IMR-90 (cell line): ENCODE results near the gene VPS37C. TPM values are rescaled to one million over a fixed set of nuclear protein-coding genes. Genes with fewer than 3 reads are reported as not detected.
"Not testable (repeated sequence)": the region's sequence is repeated elsewhere in the genome, so short reads cannot be mapped to it uniquely, and the experiment has no call there.

ENCODE experiments used
- ATAC-seq: fragments of 200-7000 bp; cut with Tn5 transposase; 2 replicates; pipeline ENCODE4 v1.9.1; 2020; ENCODE audit warnings: low read depth, mild to moderate bottlenecking, moderate library complexity
- BruUV-seq: library from RNA; stranded (reverse); fragments of 400-500 nt; replicated peaks from 2 replicates; lab custom pipeline; 2021; lab: Mats Ljungman, UMichigan
- CTCF ChIA-PET: fragments of 300-600 bp; formaldehyde crosslinking; extraction: SDS; loops from one replicate; lab custom pipeline; 2021; ENCODE audit warnings: antibody characterized with exemption; lab: Yijun Ruan, JAX
- POLR2A ChIA-PET: fragments of 300-600 bp; sonication (Branson Sonifier 250); formaldehyde crosslinking; loops from one replicate; lab custom pipeline; 2022; ENCODE audit warnings: antibody characterized with exemption; ENCODE audit not compliant: unreplicated experiment; lab: Charles Lee
- DNase-seq: peaks from one replicate; pipeline ENCODE4 v3.0.0; 2013
- H2AFZ ChIP-seq: replicated peaks from 2 replicates; pipeline ENCODE3; 2013; ENCODE audit warnings: low read length, mild to moderate bottlenecking; ENCODE audit not compliant: poor library complexity
- H2AK5ac ChIP-seq: 2 replicates; pipeline ENCODE4 v1.6.1; 2013; ENCODE audit warnings: low read depth, low read length, inconsistent platforms
- H2AK9ac ChIP-seq: replicated peaks from 2 replicates; pipeline ENCODE3; 2013; ENCODE audit warnings: mild to moderate bottlenecking, low read depth, low read length, moderate library complexity; ENCODE audit not compliant: poor library complexity
- H2BK120ac ChIP-seq: 2 replicates; pipeline ENCODE4 v1.6.1; 2013; ENCODE audit warnings: low read depth, low read length, inconsistent platforms
- H2BK15ac ChIP-seq: 3 replicates; pipeline ENCODE4 v1.6.1; 2013; ENCODE audit warnings: low read depth, low read length, inconsistent platforms
- H2BK20ac ChIP-seq: 2 replicates; pipeline ENCODE4 v1.6.1; 2013; ENCODE audit warnings: low read depth, mild to moderate bottlenecking, inconsistent platforms, low read length, moderate library complexity
- H2BK5ac ChIP-seq: 2 replicates; pipeline ENCODE4 v1.6.1; 2013; ENCODE audit warnings: mild to moderate bottlenecking, low read depth, low read length, inconsistent platforms; ENCODE audit not compliant: poor library complexity, severe bottlenecking
- H3K14ac ChIP-seq: replicated peaks from 2 replicates; pipeline ENCODE4 v1.6.1; 2013; ENCODE audit warnings: low read depth, low read length, inconsistent platforms
- H3K18ac ChIP-seq: 2 replicates; pipeline ENCODE4 v1.6.1; 2013; ENCODE audit warnings: low read depth, low read length, control low read depth
- H3K23ac ChIP-seq: 2 replicates; pipeline ENCODE4 v1.6.1; 2013; ENCODE audit warnings: low read depth, low read length, inconsistent platforms
- H3K27ac ChIP-seq: 2 replicates; pipeline ENCODE4 v1.5.1; 2013; ENCODE audit warnings: mild to moderate bottlenecking, control low read depth, low read length; ENCODE audit not compliant: insufficient read depth
- H3K27me3 ChIP-seq: 2 replicates; pipeline ENCODE4 v1.6.1; 2013; ENCODE audit warnings: low read length; ENCODE audit not compliant: control insufficient read depth, insufficient read depth
- H3K36me3 ChIP-seq: 2 replicates; pipeline ENCODE4 v1.6.1; 2013; ENCODE audit warnings: low read length, mixed read lengths; ENCODE audit not compliant: control insufficient read depth, insufficient read depth
- H3K4ac ChIP-seq: 2 replicates; pipeline ENCODE4 v1.6.1; 2013; ENCODE audit warnings: low read depth, low read length, inconsistent platforms
- H3K4me1 ChIP-seq: 2 replicates; pipeline ENCODE4 v1.6.1; 2013; ENCODE audit warnings: low read length, mixed read lengths; ENCODE audit not compliant: control insufficient read depth, insufficient read depth
- H3K4me2 ChIP-seq: 2 replicates; pipeline ENCODE4 v1.6.1; 2013; ENCODE audit warnings: low read depth, mild to moderate bottlenecking, control low read depth, low read length, moderate library complexity
- H3K4me3 ChIP-seq: 2 replicates; pipeline ENCODE4 v1.5.1; 2013; ENCODE audit warnings: low read depth, mild to moderate bottlenecking, control low read depth, low read length, moderate library complexity; ENCODE audit not compliant: insufficient read depth
- H3K56ac ChIP-seq: 2 replicates; pipeline ENCODE4 v1.6.1; 2013; ENCODE audit warnings: low read length, inconsistent platforms; ENCODE audit not compliant: insufficient read depth; ENCODE audit errors: extremely low read depth
- H3K79me1 ChIP-seq, 2 experiments: 2 replicates each; pipeline ENCODE4 v1.6.1; 2013; ENCODE audit warnings: low read length in 2 of 2, inconsistent platforms in 1 of 2, low read depth in 1 of 2
- H3K9ac ChIP-seq: 2 replicates; pipeline ENCODE4 v1.6.1; 2013; ENCODE audit warnings: low read depth, low read length, control low read depth
- H3K9me1 ChIP-seq: 2 replicates; pipeline ENCODE4 v1.6.1; 2013; ENCODE audit warnings: low read length, inconsistent platforms; ENCODE audit not compliant: insufficient read depth
- H3K9me3 ChIP-seq: 2 replicates; pipeline ENCODE4 v1.6.1; 2013; ENCODE audit warnings: low read length; ENCODE audit not compliant: control insufficient read depth, insufficient read depth
- H4K20me1 ChIP-seq: 2 replicates; pipeline ENCODE4 v1.6.1; 2013; ENCODE audit warnings: low read length, inconsistent platforms; ENCODE audit not compliant: insufficient read depth
- H4K5ac ChIP-seq: 2 replicates; pipeline ENCODE4 v1.6.1; 2013; ENCODE audit warnings: mild to moderate bottlenecking, low read depth, low read length, control low read depth
- H4K8ac ChIP-seq, 2 experiments: 2 replicates each; pipeline ENCODE4 v1.6.1; 2013; ENCODE audit warnings: low read depth in 2 of 2, low read length in 2 of 2, control low read depth in 1 of 2, inconsistent platforms in 1 of 2
- H4K91ac ChIP-seq: 2 replicates; pipeline ENCODE4 v1.6.1; 2013; ENCODE audit warnings: low read depth, low read length, inconsistent platforms; ENCODE audit not compliant: insufficient read depth
- BHLHE40 ChIP-seq: fragments of 150-350 bp; IDR thresholded peaks from 2 replicates; pipeline ENCODE4 v1.6.1; 2016; ENCODE audit warnings: mild to moderate bottlenecking, low read depth, low read length
- MAFK ChIP-seq: IDR thresholded peaks from 2 replicates; pipeline ENCODE4 v1.6.1; 2012; ENCODE audit warnings: low read depth, low read length, improper control_type of control experiment
- NFE2L2 ChIP-seq: fragments of 150-350 bp; IDR thresholded peaks from 2 replicates; pipeline ENCODE4 v1.6.1; 2016; ENCODE audit warnings: low read depth, mild to moderate bottlenecking, low read length
- POLR2A ChIP-seq: IDR thresholded peaks from 2 replicates; pipeline ENCODE4 v1.6.1; 2012; ENCODE audit warnings: mild to moderate bottlenecking, low read depth, low read length
- RAD21 ChIP-seq: IDR thresholded peaks from 2 replicates; pipeline ENCODE4 v1.6.1; 2012; ENCODE audit warnings: low read length, improper control_type of control experiment
- RCOR1 ChIP-seq: IDR thresholded peaks from 2 replicates; pipeline ENCODE4 v1.6.1; 2012; ENCODE audit warnings: mild to moderate bottlenecking, low read length, improper control_type of control experiment; ENCODE audit not compliant: insufficient replicate concordance
- WGBS, 2 experiments: methylation state at CpG; one replicate each; pipeline versions ENCODE4 v1.1.5 to v1.1.7; 2013; ENCODE audit warnings: missing lambda C conversion rate in 2 of 2; ENCODE audit not compliant: insufficient read length in 1 of 2; ENCODE audit errors: extremely low coverage in 2 of 2; 5-methylcytosine and 5-hydroxymethylcytosine counted together
- dilution Hi-C: fragments of 300-500 bp; cut with HindIII; formaldehyde crosslinking; loops from one replicate; pipeline ENCODE4 v1.14.3; 2018; ENCODE audit warnings: low sequenced_read_pairs; ENCODE audit not compliant: unreplicated experiment
- in situ Hi-C: fragments of 300-500 bp; cut with MboI; formaldehyde crosslinking; loops from 3 replicates; pipeline ENCODE4 v1.14.3; 2019; ENCODE audit warnings: low sequenced_read_pairs, inconsistent platforms, mixed read lengths
- intact Hi-C: fragments of 100-400 bp; cut with micrococcal nuclease; formaldehyde crosslinking; loops from 2 replicates; pipeline ENCODE4 v1.10.0; 2022
- polyA plus RNA-seq, 3 experiments: library from polyadenylated mRNA; depleted of rRNA; stranded (reverse); fragments of >200 nt; gene quantifications; 2 replicates each; pipeline ENCODE4 v1.2.3, GENCODE V29; 2012; ENCODE audit warnings: low replicate concordance in 1 of 3
- total RNA-seq: library from RNA; depleted of rRNA; stranded (reverse); fragments of >200 nt; gene quantifications from 2 replicates; pipeline ENCODE4 v1.2.3, GENCODE V29; 2012
- TF ChIP-seq, protein P1 (sequence below): fragments of 150-350 bp; IDR thresholded peaks from 2 replicates; pipeline ENCODE4 v1.6.1; 2017; ENCODE audit warnings: mild to moderate bottlenecking, antibody characterized with exemption, low read length, low read depth

VPS37C gene
- total and polyA plus RNA-seq, 2 of the 4 experiments (the other 2 are of a cell fraction): 3.2 to 13.2 TPM

GRCh38 chr11:61095021-61095420, 66.2 kb downstream of the VPS37C start:
- H3K27me3 ChIP-seq: peaks cover 8% of the 10 kb centered on the region
- ATAC-seq (no peak), DNase-seq (no peak)
- no peaks in the 10 kb centered on the region for H3K36me3 ChIP-seq
- in situ Hi-C loops (no loop called here), intact Hi-C loops (no loop called here), dilution Hi-C loops (no loop called here)
- CTCF ChIA-PET: no interaction called here
- H4K91ac ChIP-seq: no peak overlapping the region
- no peak overlapping the region for H3K18ac ChIP-seq
- no peak overlapping the region for H3K4me3 ChIP-seq
- no peak overlapping the region for H3K27ac ChIP-seq
- TF ChIP-seq RCOR1 (no peak), NFE2L2 (no peak), RAD21 (no peak), POLR2A (no peak), BHLHE40 (no peak), MAFK (no peak)
- TF ChIP-seq, protein P1, sequence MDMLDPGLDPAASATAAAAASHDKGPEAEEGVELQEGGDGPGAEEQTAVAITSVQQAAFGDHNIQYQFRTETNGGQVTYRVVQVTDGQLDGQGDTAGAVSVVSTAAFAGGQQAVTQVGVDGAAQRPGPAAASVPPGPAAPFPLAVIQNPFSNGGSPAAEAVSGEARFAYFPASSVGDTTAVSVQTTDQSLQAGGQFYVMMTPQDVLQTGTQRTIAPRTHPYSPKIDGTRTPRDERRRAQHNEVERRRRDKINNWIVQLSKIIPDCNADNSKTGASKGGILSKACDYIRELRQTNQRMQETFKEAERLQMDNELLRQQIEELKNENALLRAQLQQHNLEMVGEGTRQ: no peak
- H2BK120ac ChIP-seq: no peak overlapping the region
- no peak overlapping the region for H3K4ac ChIP-seq
- H2BK20ac ChIP-seq: no peak overlapping the region
- no peak overlapping the region for H2AK9ac ChIP-seq
- H4K5ac ChIP-seq: no peak overlapping the region
- no peaks in the 10 kb centered on the region for H3K9me3 ChIP-seq
- H3K56ac ChIP-seq: no peak overlapping the region
- H3K79me1 ChIP-seq: no peaks in the 10 kb centered on the region
- no peak overlapping the region for H3K23ac ChIP-seq
- no CpG with 5 or more reads among the region's 7 CpGs for WGBS, 2 experiments
- no peak overlapping the region for H3K9ac ChIP-seq
- H4K8ac ChIP-seq: no peak overlapping the region
- POLR2A ChIA-PET: no interaction called here
- no peak overlapping the region for H2AFZ ChIP-seq
- H4K20me1 ChIP-seq: no peaks in the 10 kb centered on the region
- H2BK5ac ChIP-seq: no peak overlapping the region
- H3K4me2 ChIP-seq: no peak overlapping the region
- no peaks in the 10 kb centered on the region for H3K4me1 ChIP-seq
- no peak overlapping the region for H3K14ac ChIP-seq
- H2AK5ac ChIP-seq: no peak overlapping the region
- no TSS peak for BruUV-seq
- no peaks in the 10 kb centered on the region for H3K9me1 ChIP-seq
- no peak overlapping the region for H2BK15ac ChIP-seq

DNA sequence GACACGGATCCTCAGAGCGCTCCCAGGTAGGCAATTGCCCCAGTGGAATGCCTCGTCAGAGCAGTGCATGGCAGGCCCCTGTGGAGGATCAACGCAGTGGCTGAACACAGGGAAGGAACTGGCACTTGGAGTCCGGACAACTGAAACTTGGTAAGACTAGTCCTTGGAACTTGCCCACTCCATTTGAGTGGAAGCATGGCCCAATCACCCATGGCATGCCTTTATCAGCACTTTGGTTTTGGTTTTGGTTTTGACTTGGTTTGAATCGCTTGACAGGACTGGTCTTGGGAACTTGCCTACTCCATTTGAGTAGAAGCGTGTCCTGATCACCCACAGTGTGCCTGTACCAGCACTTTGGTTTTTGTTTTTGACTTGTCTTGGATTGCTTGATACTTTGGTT, 67.1 kb downstream of the VPS37C start:
- H3K14ac ChIP-seq, H2BK20ac ChIP-seq, H2BK15ac ChIP-seq, H3K56ac ChIP-seq, H3K27ac ChIP-seq, H2AK5ac ChIP-seq, H2BK120ac ChIP-seq, DNase-seq, H3K4ac ChIP-seq, BruUV-seq, H3K9me3 ChIP-seq, H3K36me3 ChIP-seq, H2AK9ac ChIP-seq, intact Hi-C loops, H3K79me1 ChIP-seq, H3K4me2 ChIP-seq, H3K9me1 ChIP-seq, H4K20me1 ChIP-seq, H3K9ac ChIP-seq, H3K4me1 ChIP-seq, H3K4me3 ChIP-seq, H3K18ac ChIP-seq, POLR2A ChIA-PET, H3K27me3 ChIP-seq, in situ Hi-C loops, H2BK5ac ChIP-seq, H4K8ac ChIP-seq, H4K5ac ChIP-seq, ATAC-seq, CTCF ChIA-PET, H2AFZ ChIP-seq, H3K23ac ChIP-seq, H4K91ac ChIP-seq, dilution Hi-C loops: not testable (repeated sequence)
- WGBS, 2 experiments: 73% methylated on average over 4 of the region's 7 CpGs; no CpG with 5 or more reads in 1 of the 2 experiments
